A673 (cell line): ENCODE measurements around the gene TPSD1.

ENCODE experiments used
- CTCF ChIP-seq: fragments of 300-800, 200-600 bp; sonication (generic); conservative IDR thresholded peaks from 2 replicates; pipeline ENCODE4 v1.5.1; 2017; ENCODE audit warnings: low read depth, mild to moderate bottlenecking, antibody characterized with exemption, low read length, moderate library complexity, mixed read lengths
- EZH2 ChIP-seq: fragments of 200-600 bp; sonication (generic); IDR thresholded peaks from 2 replicates; pipeline ENCODE4 v1.6.1; 2017; ENCODE audit warnings: borderline replicate concordance, low read depth, mild to moderate bottlenecking, mixed read lengths, antibody characterized with exemption, low read length; ENCODE audit not compliant: poor library complexity, severe bottlenecking

GRCh38 chr16:1272453-1273198, 16.8 kb downstream of the TPSD1 start:
- TF ChIP-seq CTCF (no peak), EZH2 (no peak)
